ENCODE results near the gene PDZD2.

- TF ChIP-seq, protein P1, sequence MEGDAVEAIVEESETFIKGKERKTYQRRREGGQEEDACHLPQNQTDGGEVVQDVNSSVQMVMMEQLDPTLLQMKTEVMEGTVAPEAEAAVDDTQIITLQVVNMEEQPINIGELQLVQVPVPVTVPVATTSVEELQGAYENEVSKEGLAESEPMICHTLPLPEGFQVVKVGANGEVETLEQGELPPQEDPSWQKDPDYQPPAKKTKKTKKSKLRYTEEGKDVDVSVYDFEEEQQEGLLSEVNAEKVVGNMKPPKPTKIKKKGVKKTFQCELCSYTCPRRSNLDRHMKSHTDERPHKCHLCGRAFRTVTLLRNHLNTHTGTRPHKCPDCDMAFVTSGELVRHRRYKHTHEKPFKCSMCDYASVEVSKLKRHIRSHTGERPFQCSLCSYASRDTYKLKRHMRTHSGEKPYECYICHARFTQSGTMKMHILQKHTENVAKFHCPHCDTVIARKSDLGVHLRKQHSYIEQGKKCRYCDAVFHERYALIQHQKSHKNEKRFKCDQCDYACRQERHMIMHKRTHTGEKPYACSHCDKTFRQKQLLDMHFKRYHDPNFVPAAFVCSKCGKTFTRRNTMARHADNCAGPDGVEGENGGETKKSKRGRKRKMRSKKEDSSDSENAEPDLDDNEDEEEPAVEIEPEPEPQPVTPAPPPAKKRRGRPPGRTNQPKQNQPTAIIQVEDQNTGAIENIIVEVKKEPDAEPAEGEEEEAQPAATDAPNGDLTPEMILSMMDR (IDR thresholded peaks at IDR 0.05): no peak
- TF ChIP-seq POLR2A (IDR thresholded peaks at IDR 0.05) (no peak), POLR2AphosphoS5 (IDR thresholded peaks at IDR 0.05) (no peak)
Observed at GRCh38 chr5:31757806-31758205, 118.9 kb downstream of the PDZD2 start.

Measured in prostate gland (tissue), 2 donors.